A204.1 (cell line): ENCODE measurements around the gene GRIA4.

Experiments used
- FAIRE-seq: peaks from 2 replicates; lab custom pipeline; 2012; peaks lifted over from hg19 to GRCh38; lab: Jason Lieb, UNC

GRIA4 gene

GRCh38 chr11:105790840-105791239 lies 181.0 kb downstream of the GRIA4 start:
- FAIRE-seq: no peak

- no peak for FAIRE-seq
These were observed 183.2 kb downstream of the GRIA4 start for GRCh38 chr11:105793092-105793491.

GRCh38 chr11:105799263-105799662 lies 189.4 kb downstream of the GRIA4 start:
- no peak for FAIRE-seq

- FAIRE-seq: no peak
These were observed 190.0 kb downstream of the GRIA4 start for GRCh38 chr11:105799728-105800462.

- FAIRE-seq: no peak
These were observed 192.5 kb downstream of the GRIA4 start for GRCh38 chr11:105802390-105802789.

GRCh38 chr11:105811242-105811641 lies 201.4 kb downstream of the GRIA4 start:
- no peak for FAIRE-seq

- no peak for FAIRE-seq
These were observed 211.5 kb downstream of the GRIA4 start for GRCh38 chr11:105821372-105821771.

GRCh38 chr11:105821781-105822180 lies 211.9 kb downstream of the GRIA4 start:
- FAIRE-seq: no peak

GRCh38 chr11:105823495-105824033 lies 213.7 kb downstream of the GRIA4 start:
- no peak for FAIRE-seq

GRCh38 chr11:105824457-105825013 lies 214.7 kb downstream of the GRIA4 start:
- FAIRE-seq: no peak

- FAIRE-seq: no peak
These were observed 215.3 kb downstream of the GRIA4 start for GRCh38 chr11:105825141-105825540.

- no peak for FAIRE-seq
These were observed 218.0 kb downstream of the GRIA4 start for GRCh38 chr11:105827906-105828305.

GRCh38 chr11:105829084-105829483 lies 219.2 kb downstream of the GRIA4 start:
- no peak for FAIRE-seq

GRCh38 chr11:105834461-105834860 lies 224.6 kb downstream of the GRIA4 start:
- no peak for FAIRE-seq

- FAIRE-seq: no peak
These were observed 229.0 kb downstream of the GRIA4 start for GRCh38 chr11:105838668-105839384.

GRCh38 chr11:105840391-105840790 lies 230.5 kb downstream of the GRIA4 start:
- FAIRE-seq: no peak

GRCh38 chr11:105852403-105852802 lies 242.5 kb downstream of the GRIA4 start:
- no peak for FAIRE-seq

GRCh38 chr11:105854269-105854668 lies 244.4 kb downstream of the GRIA4 start:
- no peak for FAIRE-seq

- FAIRE-seq: no peak
These were observed 247.1 kb downstream of the GRIA4 start for GRCh38 chr11:105856954-105857353.

GRCh38 chr11:105857728-105858127 lies 247.9 kb downstream of the GRIA4 start:
- no peak for FAIRE-seq

- FAIRE-seq: no peak
These were observed 249.0 kb downstream of the GRIA4 start for GRCh38 chr11:105858841-105859240.

- FAIRE-seq: no peak
These were observed 250.2 kb downstream of the GRIA4 start for GRCh38 chr11:105860105-105860504.

GRCh38 chr11:105861225-105861624 lies 251.4 kb downstream of the GRIA4 start:
- no peak for FAIRE-seq
